PFSK-1 (cell line): ENCODE measurements around the gene CENPP.

Experiments used
- FOXP2 ChIP-seq: optimal IDR thresholded peaks from 2 replicates; pipeline ENCODE3; 2011; ENCODE audit warnings: borderline replicate concordance, control low read depth, inconsistent platforms; ENCODE audit not compliant: insufficient read depth; ENCODE audit errors: extremely low read length, extremely low read depth
- POLR2AphosphoS5 ChIP-seq: IDR thresholded peaks from 2 replicates; pipeline ENCODE4 v1.6.1; 2012; ENCODE audit warnings: low read depth, mild to moderate bottlenecking, control low read depth, low read length, moderate library complexity
- REST ChIP-seq, 2 experiments: IDR thresholded peaks; 2 replicates each; pipeline versions ENCODE4 v1.6.1 to v1.8.0; 2011 to 2012; ENCODE audit warnings: low read depth in 2 of 2, low read length in 2 of 2, control low read depth in 1 of 2, inconsistent platforms in 1 of 2, mild to moderate bottlenecking in 1 of 2, moderate library complexity in 1 of 2; ENCODE audit not compliant: insufficient read depth in 1 of 2
- SIN3A ChIP-seq: IDR thresholded peaks from 2 replicates; pipeline ENCODE4 v1.6.1; 2012; ENCODE audit warnings: mild to moderate bottlenecking, low read length, moderate library complexity, borderline replicate concordance; ENCODE audit not compliant: insufficient read depth
- TAF1 ChIP-seq: IDR thresholded peaks from 2 replicates; pipeline ENCODE4 v1.6.1; 2012; ENCODE audit warnings: low read length, control low read depth, borderline replicate concordance; ENCODE audit not compliant: insufficient read depth

CENPP gene

DNA sequence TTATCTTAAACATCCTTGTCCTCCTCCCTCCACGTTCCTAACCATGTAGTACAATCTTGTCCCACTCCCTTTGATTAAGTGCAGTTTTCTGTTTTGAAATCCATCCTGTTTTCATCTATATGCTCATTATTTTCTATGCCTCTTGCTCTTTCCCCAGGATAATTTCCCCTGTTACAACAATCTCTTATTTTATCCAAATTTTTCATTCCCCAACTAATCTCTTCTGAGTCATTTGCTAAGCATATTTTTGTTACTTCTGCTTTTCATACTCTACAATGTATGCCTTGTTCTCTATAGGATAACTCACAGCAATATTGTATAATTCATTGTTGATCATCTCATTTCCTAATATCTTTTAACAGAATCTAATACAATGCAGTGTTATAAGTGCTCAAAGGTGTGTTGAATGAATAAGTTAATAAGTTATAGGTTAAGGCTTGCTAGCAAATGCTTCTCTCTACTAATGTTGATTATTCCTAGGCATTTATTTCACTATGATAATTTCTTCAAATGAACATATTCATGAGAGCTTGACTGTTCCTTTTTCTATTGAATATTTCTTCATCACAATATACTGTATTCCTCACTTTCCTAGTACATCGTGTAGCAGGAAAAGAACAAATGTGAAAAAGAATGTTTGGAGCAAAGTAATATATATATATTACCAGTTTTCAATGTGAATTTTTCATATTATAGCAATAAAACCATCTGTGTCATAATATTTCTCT, 97.0 kb downstream of the CENPP start:
- TF ChIP-seq REST (IDR thresholded peaks at IDR 0.05; ENCODE audit: insufficient read depth in 1 of 2, low read depth in 2 of 2, low read length in 2 of 2) (no peak), TAF1 (no peak), FOXP2 (no peak), POLR2AphosphoS5 (no peak), SIN3A (no peak)

- TF ChIP-seq TAF1: no peak
- no peak for TF ChIP-seq REST (IDR thresholded peaks at IDR 0.05; ENCODE audit: insufficient read depth in 1 of 2, low read depth in 2 of 2, low read length in 2 of 2)
These were observed 97.9 kb downstream of the CENPP start for GRCh38 chr9:92423612-92424011.

DNA sequence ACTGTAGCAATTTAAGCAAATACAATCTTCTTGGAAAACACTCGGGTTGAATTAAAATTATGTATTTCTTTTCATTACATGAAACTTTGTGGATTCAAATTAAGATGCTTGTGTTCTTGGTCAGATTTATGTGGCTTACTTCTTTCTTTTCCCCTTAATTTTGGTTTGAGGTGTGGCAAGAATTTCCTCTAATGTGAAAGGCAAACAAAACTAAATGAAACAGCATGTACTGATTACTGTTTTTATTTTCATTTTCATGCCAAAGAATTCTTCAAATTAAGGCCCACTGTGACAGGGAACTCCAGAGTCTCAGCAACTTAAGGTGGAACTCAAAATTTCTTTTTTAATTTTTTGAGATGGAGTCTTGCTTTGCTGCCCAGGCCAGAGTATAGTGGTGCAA, 98.6 kb downstream of the CENPP start, which contains the start of gene OMD:
Gene OMD (minus strand): TSS at position 132 of the 400 bp plus-strand sequence. CDS start 6,913 bp downstream, outside the sequence.
- TF ChIP-seq POLR2AphosphoS5 (no peak), SIN3A (no peak), REST (IDR thresholded peaks at IDR 0.05; ENCODE audit: insufficient read depth in 1 of 2, low read depth in 2 of 2, low read length in 2 of 2) (no peak), FOXP2 (no peak), TAF1 (no peak)

GRCh38 chr9:92425474-92425873, 99.7 kb downstream of the CENPP start:
- TF ChIP-seq POLR2AphosphoS5 (no peak), REST (IDR thresholded peaks at IDR 0.05; ENCODE audit: insufficient read depth in 1 of 2, low read depth in 2 of 2, low read length in 2 of 2) (no peak), FOXP2 (no peak), TAF1 (no peak), SIN3A (no peak)
